OCI-LY7 (cell line): ENCODE measurements around the gene H1-8. TPM values are rescaled to one million over a fixed set of nuclear protein-coding genes. Genes with fewer than 3 reads are reported as not detected.

Experiments used
- BruUV-seq: library from RNA; stranded (reverse); fragments of 400-500 nt; replicated peaks from 2 replicates; lab custom pipeline; 2021; lab: Mats Ljungman, UMichigan
- CTCF ChIA-PET: fragments of 300-600 bp; sonication (Branson Sonifier 250); formaldehyde crosslinking; loops from one replicate; lab custom pipeline; 2022; ENCODE audit warnings: antibody characterized with exemption; ENCODE audit not compliant: unreplicated experiment; lab: Charles Lee
- POLR2A ChIA-PET: fragments of 300-600 bp; sonication (Branson Sonifier 250); formaldehyde crosslinking; loops from one replicate; lab custom pipeline; 2022; ENCODE audit warnings: antibody characterized with exemption; lab: Charles Lee
- DNase-seq: peaks from one replicate; pipeline ENCODE4 v3.0.0-alpha.2; 2015; ENCODE audit warnings: low spot score
- H2AFZ ChIP-seq: fragments of 200-600 bp; sonication (generic), shearing (Covaris generic); 2 replicates; pipeline ENCODE4 v1.6.1; 2014; ENCODE audit warnings: mild to moderate bottlenecking, antibody characterized with exemption, low read length, moderate library complexity
- H3K27ac ChIP-seq: fragments of 200-600 bp; sonication (generic); 2 replicates; pipeline ENCODE4 v1.5.1; 2014; ENCODE audit warnings: mixed run types, low read depth, mild to moderate bottlenecking, moderate library complexity, low read length, inconsistent platforms; ENCODE audit not compliant: poor library complexity, severe bottlenecking
- H3K36me3 ChIP-seq: fragments of 200-600 bp; sonication (generic); 2 replicates; pipeline ENCODE4 v1.6.1; 2014; ENCODE audit warnings: mild to moderate bottlenecking, antibody characterized with exemption, low read length, moderate library complexity, mixed read lengths; ENCODE audit not compliant: insufficient read depth
- H3K4me1 ChIP-seq: fragments of 200-600 bp; sonication (generic); 2 replicates; pipeline ENCODE4 v1.5.1; 2014; ENCODE audit warnings: mild to moderate bottlenecking, low read length; ENCODE audit not compliant: insufficient read depth, poor library complexity, severe bottlenecking
- H3K4me2 ChIP-seq: fragments of 200-600 bp; sonication (generic); 2 replicates; pipeline ENCODE4 v1.6.1; 2014; ENCODE audit warnings: mild to moderate bottlenecking, low read length
- H3K4me3 ChIP-seq: fragments of 200-600 bp; sonication (generic); 2 replicates; pipeline ENCODE4 v1.5.1; 2014; ENCODE audit warnings: mild to moderate bottlenecking, low read depth, low read length; ENCODE audit not compliant: poor library complexity, severe bottlenecking
- H3K79me2 ChIP-seq: fragments of 200-600 bp; sonication (generic); 2 replicates; pipeline ENCODE4 v1.6.1; 2016; ENCODE audit warnings: low read depth, mild to moderate bottlenecking, low read length, moderate library complexity, mixed read lengths; ENCODE audit not compliant: insufficient read depth
- H3K9me2 ChIP-seq: fragments of 200-600 bp; sonication (generic); 2 replicates; pipeline ENCODE4 v1.6.1; 2016; ENCODE audit warnings: mild to moderate bottlenecking, low read length, mixed read lengths; ENCODE audit not compliant: insufficient read depth
- H3K9me3 ChIP-seq: fragments of 200-600 bp; sonication (generic); 2 replicates; pipeline ENCODE4 v1.6.1; 2014; ENCODE audit warnings: mild to moderate bottlenecking, mixed run types, low read length, mixed read lengths
- H4K20me1 ChIP-seq: fragments of 200-600 bp; sonication (generic); 2 replicates; pipeline ENCODE4 v1.6.1; 2014; ENCODE audit warnings: mild to moderate bottlenecking, antibody characterized with exemption, low read length, moderate library complexity, mixed read lengths; ENCODE audit not compliant: insufficient read depth
- EZH2phosphoT487 ChIP-seq: fragments of 200-600 bp; sonication (generic); IDR thresholded peaks from 2 replicates; pipeline ENCODE4 v1.6.1; 2018; ENCODE audit warnings: low read depth, borderline replicate concordance, mild to moderate bottlenecking, mixed run types, antibody characterized with exemption, low read length, moderate library complexity, mixed read lengths
- intact Hi-C: fragments of 100-400 bp; cut with micrococcal nuclease; formaldehyde crosslinking; loops from one replicate; pipeline ENCODE4 v1.10.0; 2022; ENCODE audit not compliant: unreplicated experiment
- total RNA-seq, 2 experiments: library from RNA; depleted of rRNA in 1 of 2; stranded (reverse); fragments of >200 nt in 1 of 2; shearing (Covaris generic) in 1 of 2; gene quantifications; 2 replicates each; pipeline ENCODE4 v1.2.3, GENCODE V29; 2014 to 2022
- TF ChIP-seq, protein P1 (sequence below): fragments of 200-600 bp; sonication (generic); conservative IDR thresholded peaks from 2 replicates; pipeline ENCODE4 v1.5.1; 2014; ENCODE audit warnings: mild to moderate bottlenecking, antibody characterized with exemption, low read length, moderate library complexity, mixed read lengths

H1-8 gene
- total RNA-seq, 2 experiments from 2014 or later = not detected

DNA sequence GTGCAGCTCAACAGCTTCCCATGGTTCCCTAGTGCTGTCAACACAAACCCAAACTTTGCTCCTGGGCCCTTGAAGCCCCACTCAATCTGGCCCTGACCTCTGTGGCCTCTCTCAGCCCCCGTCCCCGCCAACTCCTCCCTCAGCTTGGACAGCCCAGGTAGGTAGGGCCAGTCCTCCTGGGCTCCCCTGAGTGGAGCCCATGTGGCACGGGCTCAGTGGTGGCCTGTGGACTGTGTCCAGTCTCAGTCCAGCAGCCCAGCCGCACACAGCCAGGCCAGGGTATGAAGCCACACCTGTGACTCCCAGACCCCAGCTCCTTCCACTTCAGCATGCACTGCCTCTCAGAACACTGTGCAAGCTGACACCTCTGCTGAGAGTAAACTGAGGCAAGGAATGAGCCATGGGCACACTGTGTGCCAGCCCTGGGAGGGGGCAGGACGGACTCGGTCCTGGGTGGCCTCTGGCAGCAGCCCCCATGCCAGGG lies 52.0 kb downstream of the H1-8 start:
- intact Hi-C loops = no loop called here
- no peak overlapping the region for H3K4me2 ChIP-seq
- H3K9me2 ChIP-seq = no peaks in the 10 kb centered on the region
- CTCF ChIA-PET = interaction anchor here (1.2 kb wide), 1 partner anchor 112 kb away, joined by 3 read pairs; no protein-coding TSS in a partner anchor
- no peak for DNase-seq
- no peak overlapping the region for H3K4me3 ChIP-seq
- H3K27ac ChIP-seq = no peak overlapping the region
- no TSS peak for BruUV-seq
- H3K36me3 ChIP-seq = no peaks in the 10 kb centered on the region
- POLR2A ChIA-PET = no interaction called here
- H3K79me2 ChIP-seq = no peaks in the 10 kb centered on the region
- no peaks in the 10 kb centered on the region for H3K9me3 ChIP-seq
- H2AFZ ChIP-seq = no peak overlapping the region
- no peaks in the 10 kb centered on the region for H4K20me1 ChIP-seq
- peaks cover 29% of the 10 kb centered on the region for H3K4me1 ChIP-seq
- TF ChIP-seq, protein P1, sequence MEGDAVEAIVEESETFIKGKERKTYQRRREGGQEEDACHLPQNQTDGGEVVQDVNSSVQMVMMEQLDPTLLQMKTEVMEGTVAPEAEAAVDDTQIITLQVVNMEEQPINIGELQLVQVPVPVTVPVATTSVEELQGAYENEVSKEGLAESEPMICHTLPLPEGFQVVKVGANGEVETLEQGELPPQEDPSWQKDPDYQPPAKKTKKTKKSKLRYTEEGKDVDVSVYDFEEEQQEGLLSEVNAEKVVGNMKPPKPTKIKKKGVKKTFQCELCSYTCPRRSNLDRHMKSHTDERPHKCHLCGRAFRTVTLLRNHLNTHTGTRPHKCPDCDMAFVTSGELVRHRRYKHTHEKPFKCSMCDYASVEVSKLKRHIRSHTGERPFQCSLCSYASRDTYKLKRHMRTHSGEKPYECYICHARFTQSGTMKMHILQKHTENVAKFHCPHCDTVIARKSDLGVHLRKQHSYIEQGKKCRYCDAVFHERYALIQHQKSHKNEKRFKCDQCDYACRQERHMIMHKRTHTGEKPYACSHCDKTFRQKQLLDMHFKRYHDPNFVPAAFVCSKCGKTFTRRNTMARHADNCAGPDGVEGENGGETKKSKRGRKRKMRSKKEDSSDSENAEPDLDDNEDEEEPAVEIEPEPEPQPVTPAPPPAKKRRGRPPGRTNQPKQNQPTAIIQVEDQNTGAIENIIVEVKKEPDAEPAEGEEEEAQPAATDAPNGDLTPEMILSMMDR = no peak
- TF ChIP-seq EZH2phosphoT487 = no peak

DNA sequence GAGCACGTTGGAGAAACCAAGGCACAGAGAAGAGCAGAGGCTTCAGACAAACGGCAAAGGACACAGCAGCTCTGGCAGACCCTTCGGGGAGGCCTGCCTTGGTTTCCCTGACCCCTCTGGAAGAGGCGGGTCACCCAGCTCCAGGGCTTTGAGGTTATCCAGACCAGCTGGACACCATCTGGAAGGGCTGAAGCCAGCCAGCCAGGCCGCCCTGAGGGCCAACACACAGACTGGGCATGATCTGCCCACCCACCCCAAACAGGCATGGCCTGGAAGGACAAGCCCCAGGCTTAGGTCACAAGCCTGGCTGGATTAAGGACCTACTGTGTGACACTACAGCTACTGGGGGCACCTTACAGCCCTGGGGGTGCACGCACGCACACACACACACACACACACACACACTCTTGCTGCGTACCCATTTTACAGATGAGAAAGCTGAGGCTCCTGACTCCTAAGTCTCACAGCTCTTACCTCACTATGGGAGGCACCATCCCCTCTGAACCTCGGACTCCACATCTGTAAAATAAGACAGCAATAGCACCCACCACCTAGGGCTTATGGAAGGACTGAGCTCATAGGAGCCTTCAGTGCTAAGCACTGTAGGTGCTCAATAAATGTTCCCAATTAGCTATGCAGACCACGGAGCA lies 52.7 kb downstream of the H1-8 start:
- Histone ChIP-seq H4K20me1 (no peaks in the 10 kb centered on the region), H3K4me2 (no peak overlapping the region), H3K4me3 (no peak overlapping the region), H3K36me3 (no peaks in the 10 kb centered on the region), H3K79me2 (no peaks in the 10 kb centered on the region), H3K4me1 (peaks cover 29% of the 10 kb centered on the region), H3K27ac (no peak overlapping the region), H3K9me3 (no peaks in the 10 kb centered on the region), H2AFZ (no peak overlapping the region), H3K9me2 (no peaks in the 10 kb centered on the region)
- CTCF ChIA-PET = interaction anchor here (1.0 kb wide), 1 partner anchor 106 kb away, joined by 3 read pairs; no protein-coding TSS in a partner anchor
- POLR2A ChIA-PET = interaction anchor here (0.5 to 0.6 kb wide), 2 partner anchors 21 to 44 kb away, joined by 3 read pairs; no protein-coding TSS in a partner anchor
- BruUV-seq = no TSS peak
- no peak for DNase-seq
- TF ChIP-seq, protein P1 = no peak
- intact Hi-C loops = no loop called here
